K562 (cell line): ENCODE measurements around the gene GRHL3.

Experiments used
- CHD1 ChIP-seq: fragments of 200-600 bp; sonication (generic); IDR thresholded peaks from one replicate; pipeline ENCODE4 v1.6.1; 2012; ENCODE audit warnings: mild to moderate bottlenecking, moderate library complexity, low read length, inconsistent platforms
- EZH2 ChIP-seq: IDR thresholded peaks from 2 replicates; pipeline ENCODE4 v1.6.1; 2012; ENCODE audit warnings: low read depth, mild to moderate bottlenecking, inconsistent platforms, low read length, borderline replicate concordance
- HDAC2 ChIP-seq: fragments of 450-650 bp; IDR thresholded peaks from 2 replicates; pipeline ENCODE4 v1.6.1; 2016; ENCODE audit warnings: mild to moderate bottlenecking
- MED1 ChIP-seq: sonication (generic); formaldehyde crosslinking; IDR thresholded peaks from 2 replicates; pipeline ENCODE4 v1.8.1; 2023; ENCODE audit warnings: missing genetic modification reagents, borderline replicate concordance
- MYC ChIP-seq, 2 experiments: fragments of 250-450 bp in 1 of 2; sonication (Bioruptor Pico) in 1 of 2; IDR thresholded peaks; 2 replicates each; pipeline versions ENCODE4 v1.5.1 to v1.6.1; 2012 to 2021; ENCODE audit warnings: low read depth in 2 of 2, borderline replicate concordance in 1 of 2, improper control_type of control experiment in 1 of 2, low read length in 1 of 2, mild to moderate bottlenecking in 1 of 2, moderate library complexity in 1 of 2
- POLR2A ChIP-seq: fragments of 450-650 bp; conservative IDR thresholded peaks from 2 replicates; pipeline ENCODE4 v1.6.1; 2016
- RAD51 ChIP-seq: fragments of 450-650 bp; IDR thresholded peaks from 2 replicates; pipeline ENCODE4 v1.7.1; 2016; ENCODE audit warnings: low read depth, mild to moderate bottlenecking, borderline replicate concordance
- SMARCA4 ChIP-seq: fragments of 450-650 bp; IDR thresholded peaks from 2 replicates; pipeline ENCODE4 v1.6.1; 2016
- TCF7 ChIP-seq: sonication (generic); IDR thresholded peaks from 2 replicates; pipeline ENCODE4 v1.6.1; 2016; ENCODE audit warnings: antibody characterized with exemption, borderline replicate concordance
- ZFX ChIP-seq: sonication (generic); formaldehyde crosslinking; IDR thresholded peaks from 2 replicates; pipeline ENCODE4 v1.8.0; 2022; ENCODE audit warnings: mild to moderate bottlenecking, missing genetic modification reagents, moderate library complexity
- ZNF274 ChIP-seq: IDR thresholded peaks from 2 replicates; pipeline ENCODE4 v1.6.1; 2011; ENCODE audit warnings: low read depth, mild to moderate bottlenecking, low read length, moderate library complexity, borderline replicate concordance
- TF ChIP-seq, protein P1 (sequence below), 3 experiments: IDR thresholded peaks in 2 of 3; conservative IDR thresholded peaks in 1 of 3; 2 replicates each; pipeline ENCODE4 v1.5.1; 2011 to 2012; ENCODE audit warnings: low read length in 3 of 3, mild to moderate bottlenecking in 3 of 3, control low read depth in 2 of 3, improper control_type of control experiment in 1 of 3, inconsistent platforms in 1 of 3, low read depth in 1 of 3, mixed read lengths in 1 of 3, moderate library complexity in 1 of 3; ENCODE audit not compliant: insufficient read depth in 2 of 3
- TF ChIP-seq, protein P2 (sequence below): IDR thresholded peaks from 2 replicates; pipeline ENCODE4 v1.6.1; 2014; ENCODE audit warnings: antibody characterized with exemption

DNA sequence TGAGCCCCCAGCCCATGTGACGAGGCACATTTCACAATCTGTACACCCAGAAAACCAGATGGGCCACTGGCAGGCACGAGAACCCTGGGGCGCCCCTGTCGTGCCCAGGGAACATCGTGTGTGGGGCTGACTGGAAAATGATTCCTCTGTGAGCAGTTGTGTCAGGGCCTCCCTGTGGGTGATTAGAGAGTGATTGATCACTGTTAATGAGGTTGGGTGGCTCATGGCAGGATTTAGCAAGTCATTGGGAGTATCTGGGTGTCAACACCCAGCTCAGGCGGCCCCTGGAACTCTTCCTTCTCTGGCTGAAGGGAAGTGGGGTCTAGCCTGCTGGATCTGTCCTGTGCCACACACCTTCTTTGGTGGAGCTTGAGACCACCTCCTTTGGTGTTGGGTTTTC lies 5.7 kb downstream of the GRHL3 start:
- TF ChIP-seq, protein P1, sequence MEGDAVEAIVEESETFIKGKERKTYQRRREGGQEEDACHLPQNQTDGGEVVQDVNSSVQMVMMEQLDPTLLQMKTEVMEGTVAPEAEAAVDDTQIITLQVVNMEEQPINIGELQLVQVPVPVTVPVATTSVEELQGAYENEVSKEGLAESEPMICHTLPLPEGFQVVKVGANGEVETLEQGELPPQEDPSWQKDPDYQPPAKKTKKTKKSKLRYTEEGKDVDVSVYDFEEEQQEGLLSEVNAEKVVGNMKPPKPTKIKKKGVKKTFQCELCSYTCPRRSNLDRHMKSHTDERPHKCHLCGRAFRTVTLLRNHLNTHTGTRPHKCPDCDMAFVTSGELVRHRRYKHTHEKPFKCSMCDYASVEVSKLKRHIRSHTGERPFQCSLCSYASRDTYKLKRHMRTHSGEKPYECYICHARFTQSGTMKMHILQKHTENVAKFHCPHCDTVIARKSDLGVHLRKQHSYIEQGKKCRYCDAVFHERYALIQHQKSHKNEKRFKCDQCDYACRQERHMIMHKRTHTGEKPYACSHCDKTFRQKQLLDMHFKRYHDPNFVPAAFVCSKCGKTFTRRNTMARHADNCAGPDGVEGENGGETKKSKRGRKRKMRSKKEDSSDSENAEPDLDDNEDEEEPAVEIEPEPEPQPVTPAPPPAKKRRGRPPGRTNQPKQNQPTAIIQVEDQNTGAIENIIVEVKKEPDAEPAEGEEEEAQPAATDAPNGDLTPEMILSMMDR (IDR thresholded peaks at IDR 0.05 in 2 of 3, conservative IDR thresholded peaks at IDR 0.05 in 1 of 3; ENCODE audit: insufficient read depth in 2 of 3, low read depth in 1 of 3, low read length in 3 of 3) = no peak
- TF ChIP-seq TCF7 (no peak), RAD51 (no peak), MED1 (CRISPR knock-in tag) (no peak), MYC (IDR thresholded peaks at IDR 0.05; ENCODE audit: low read depth, low read length) (no peak), MYC (CRISPR knock-in tag; IDR thresholded peaks at IDR 0.05; ENCODE audit: borderline replicate concordance, low read depth) (no peak), SMARCA4 (no peak), EZH2 (no peak), HDAC2 (no peak), CHD1 (no peak), ZNF274 (no peak), POLR2A (no peak), ZFX (CRISPR knock-in tag) (no peak)
- TF ChIP-seq, protein P2, sequence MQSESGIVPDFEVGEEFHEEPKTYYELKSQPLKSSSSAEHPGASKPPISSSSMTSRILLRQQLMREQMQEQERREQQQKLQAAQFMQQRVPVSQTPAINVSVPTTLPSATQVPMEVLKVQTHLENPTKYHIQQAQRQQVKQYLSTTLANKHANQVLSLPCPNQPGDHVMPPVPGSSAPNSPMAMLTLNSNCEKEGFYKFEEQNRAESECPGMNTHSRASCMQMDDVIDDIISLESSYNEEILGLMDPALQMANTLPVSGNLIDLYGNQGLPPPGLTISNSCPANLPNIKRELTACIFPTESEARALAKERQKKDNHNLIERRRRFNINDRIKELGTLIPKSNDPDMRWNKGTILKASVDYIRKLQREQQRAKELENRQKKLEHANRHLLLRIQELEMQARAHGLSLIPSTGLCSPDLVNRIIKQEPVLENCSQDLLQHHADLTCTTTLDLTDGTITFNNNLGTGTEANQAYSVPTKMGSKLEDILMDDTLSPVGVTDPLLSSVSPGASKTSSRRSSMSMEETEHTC = no peak
